Stimulated activated CD8-positive, alpha-beta memory T cell treated with anti-CD3 and anti-CD28 coated beads, Interleukin-15, amount 100 ng/mL, for 1 hour (primary cell): Measurements from ENCODE around the gene VANGL2.

Experiments used
- DNase-seq: peaks from one replicate; pipeline ENCODE4 v3.0.0-alpha.2; 2020; ENCODE audit warnings: low read depth

Gene VANGL2

DNA sequence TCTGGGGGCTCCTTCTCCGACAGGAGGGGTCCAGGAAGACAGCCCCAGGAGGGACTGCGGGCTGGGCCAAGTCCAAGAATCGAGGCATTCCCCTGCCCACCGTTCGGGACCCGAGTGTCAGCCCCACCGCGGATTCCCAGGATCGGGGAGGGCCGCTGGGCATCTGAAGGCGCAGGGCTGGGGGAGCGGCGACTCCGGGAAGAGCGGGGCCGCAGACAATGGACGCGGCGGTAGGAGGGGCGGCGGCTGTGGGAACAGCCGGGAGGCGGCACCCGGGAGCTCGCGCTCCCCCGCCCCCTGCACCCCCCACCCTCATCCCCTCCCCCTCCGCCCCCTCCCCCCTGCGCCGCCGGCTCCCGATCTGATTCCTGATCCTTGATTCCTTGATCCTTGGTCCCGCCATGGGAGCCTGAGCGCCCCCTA is at the start of gene VANGL2:
Gene VANGL2 (plus strand): TSS at position 342 of the 423 bp plus-strand sequence. CDS start 15,274 bp downstream, outside the sequence.
- DNase-seq, result peak; percentile 11

DNA sequence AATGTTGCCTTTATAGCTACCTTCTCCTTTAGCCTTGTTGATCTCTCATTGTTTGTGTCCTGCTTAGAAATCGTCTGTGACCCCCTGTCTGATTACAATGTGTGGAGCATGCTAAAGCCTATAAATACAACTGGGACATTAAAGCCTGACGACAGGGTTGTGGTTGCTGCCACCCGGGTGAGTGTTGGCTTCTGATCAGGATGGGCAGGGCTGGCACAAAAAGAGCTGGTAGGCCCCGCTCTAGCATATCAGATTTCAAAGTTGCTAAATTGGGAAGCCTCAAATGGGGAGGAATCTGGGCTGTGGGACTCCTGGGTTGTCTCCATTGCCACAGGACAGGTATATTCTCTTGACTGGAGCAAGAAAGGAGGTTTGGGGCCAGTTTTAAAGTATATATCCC is 48.7 kb upstream of the VANGL2 start:
- DNase-seq, result no peak

DNA sequence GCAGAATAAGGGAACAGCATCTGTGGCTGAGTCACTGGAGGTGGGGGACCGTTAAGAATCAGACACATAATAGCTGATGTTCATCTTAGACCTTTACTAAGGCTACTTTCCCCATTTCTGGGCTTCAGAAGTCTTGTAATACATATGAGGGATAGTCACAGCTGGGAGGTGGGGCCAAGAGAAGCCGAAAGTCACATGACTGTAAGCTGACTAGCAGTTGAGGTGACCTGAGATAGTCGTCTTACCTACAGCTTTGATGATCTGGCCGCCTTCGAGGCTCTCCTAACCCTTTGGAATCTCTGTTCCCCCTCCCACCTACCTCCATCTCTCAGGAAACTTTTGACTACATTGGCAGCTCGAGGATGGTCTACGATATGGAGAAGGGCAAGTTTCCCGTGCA is 47.8 kb upstream of the VANGL2 start:
- DNase-seq, result no peak

DNA sequence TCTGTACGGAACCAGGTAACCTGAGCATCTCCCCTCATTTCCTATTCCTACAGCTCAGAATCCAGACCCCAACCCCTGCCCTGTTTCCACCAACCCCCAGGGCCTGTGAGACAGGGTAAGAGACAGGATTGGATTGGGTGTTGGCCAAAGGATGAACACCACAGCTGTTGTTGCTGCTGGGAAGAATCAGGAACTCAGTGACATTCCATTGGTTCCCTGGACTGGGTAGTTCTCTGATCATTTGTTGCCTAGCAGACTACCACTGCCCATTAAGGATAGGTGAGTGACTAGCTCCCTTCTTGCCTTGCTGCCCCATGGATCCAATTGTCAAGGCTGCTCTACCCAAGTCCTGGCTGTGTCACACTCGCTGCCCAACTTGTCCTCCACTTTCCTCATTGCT is 47.1 kb upstream of the VANGL2 start:
- no peak for DNase-seq

DNA sequence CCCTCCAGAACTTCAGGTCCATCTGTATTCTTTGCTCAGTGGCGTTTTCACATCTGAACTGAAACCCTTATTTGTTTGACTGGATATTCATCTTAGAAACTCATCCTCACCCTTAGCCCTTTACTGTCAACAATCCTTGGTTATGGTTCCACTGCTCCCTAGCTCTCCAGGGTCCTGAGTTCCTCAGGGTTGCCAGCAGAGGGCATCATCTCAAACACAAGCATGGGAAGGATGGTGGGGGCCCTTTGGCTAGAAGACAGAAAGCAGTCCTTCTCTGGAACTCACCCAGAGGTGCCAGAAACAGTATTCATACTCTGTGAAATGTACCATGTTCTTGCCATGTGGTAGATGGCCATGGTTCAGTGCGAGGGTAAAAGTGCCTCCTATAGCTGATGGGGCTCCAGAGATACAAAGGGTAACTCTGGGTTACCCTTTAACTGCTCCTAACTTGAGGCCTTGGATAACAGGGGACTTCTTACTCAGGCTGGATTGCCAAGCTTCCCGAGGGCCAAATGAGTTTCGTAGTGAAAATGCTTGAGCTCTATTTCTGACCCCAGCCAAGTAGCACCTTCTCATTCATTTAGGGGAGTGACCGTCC is 45.9 kb upstream of the VANGL2 start:
- no peak for DNase-seq

DNA sequence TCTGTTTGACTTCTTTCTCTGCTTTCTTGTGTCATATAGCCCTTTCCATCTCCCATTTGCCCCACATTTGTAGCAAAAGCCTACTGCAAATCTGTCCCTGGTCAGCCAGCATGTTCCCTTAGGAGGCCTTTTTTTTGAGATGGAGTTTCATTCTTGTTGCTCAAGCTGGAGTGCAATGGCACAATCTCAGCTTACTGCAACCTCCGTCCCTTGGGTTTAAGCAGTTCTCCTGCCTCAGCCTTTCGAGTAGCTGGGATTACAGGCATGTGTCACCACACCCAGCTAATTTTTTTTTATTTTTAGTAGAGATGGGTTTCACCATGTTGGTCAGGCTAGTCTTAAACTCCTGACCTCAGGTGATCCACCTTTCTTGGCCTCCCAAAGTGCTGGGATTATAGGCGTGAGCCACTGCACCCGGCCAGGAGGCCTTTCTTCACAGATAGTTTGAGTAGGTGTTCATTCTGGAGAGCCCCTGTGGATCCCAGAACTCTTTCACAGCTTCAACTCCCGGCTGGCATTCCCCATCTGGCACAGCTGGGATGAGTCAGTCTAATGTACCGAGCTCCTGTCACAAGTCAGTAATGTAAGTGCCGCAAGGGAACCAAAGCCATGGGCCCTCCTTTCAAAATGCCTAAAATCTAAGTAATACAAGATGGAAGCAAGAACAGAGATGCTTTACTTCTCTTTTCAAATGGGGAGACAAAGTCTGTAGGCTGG is 42.9 kb upstream of the VANGL2 start:
- DNase-seq, result no peak

DNA sequence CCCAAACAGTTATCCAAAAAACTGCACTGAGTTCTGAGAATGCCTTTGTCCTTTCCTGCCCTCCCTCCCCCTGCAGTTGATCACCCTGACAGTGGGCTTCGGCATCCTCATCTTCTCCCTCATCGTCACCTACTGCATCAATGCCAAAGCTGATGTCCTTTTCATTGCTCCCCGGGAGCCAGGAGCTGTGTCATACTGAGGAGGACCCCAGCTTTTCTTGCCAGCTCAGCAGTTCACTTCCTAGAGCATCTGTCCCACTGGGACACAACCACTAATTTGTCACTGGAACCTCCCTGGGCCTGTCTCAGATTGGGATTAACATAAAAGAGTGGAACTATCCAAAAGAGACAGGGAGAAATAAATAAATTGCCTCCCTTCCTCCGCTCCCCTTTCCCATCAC is 42.3 kb upstream of the VANGL2 start:
- DNase-seq, result no peak

DNA sequence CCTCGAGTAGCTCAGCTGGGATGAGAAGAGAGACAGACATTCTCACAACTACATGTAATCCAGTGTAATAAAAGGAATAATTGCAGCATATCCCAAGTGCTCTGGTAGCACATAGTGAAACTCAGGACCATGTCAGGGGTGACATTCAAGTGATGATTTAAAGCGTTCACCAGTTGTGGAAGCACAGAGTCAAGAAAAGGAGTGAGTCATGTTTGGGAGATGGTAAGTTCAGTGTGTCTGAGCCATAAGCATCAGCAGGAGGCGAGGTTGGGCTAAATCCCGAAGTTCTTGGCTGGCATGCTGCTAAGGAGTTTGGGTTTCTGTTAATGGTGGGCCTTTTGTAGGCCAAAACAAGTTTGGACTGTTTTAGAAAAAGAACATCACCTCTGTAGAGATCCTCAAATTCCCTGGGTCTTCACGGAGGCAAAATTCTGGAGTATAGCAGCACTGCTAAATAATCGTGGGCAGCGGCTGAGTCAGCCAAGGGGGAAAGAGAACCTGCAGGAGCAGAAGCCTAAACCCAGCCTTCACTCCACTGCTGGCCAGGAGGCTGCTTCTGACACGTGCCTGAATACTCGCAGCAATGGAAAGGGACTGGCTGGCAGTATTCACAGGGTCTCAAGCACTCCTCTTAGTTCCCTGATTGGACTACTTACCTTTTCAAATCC is 40.7 kb upstream of the VANGL2 start:
- DNase-seq, result no peak

DNA sequence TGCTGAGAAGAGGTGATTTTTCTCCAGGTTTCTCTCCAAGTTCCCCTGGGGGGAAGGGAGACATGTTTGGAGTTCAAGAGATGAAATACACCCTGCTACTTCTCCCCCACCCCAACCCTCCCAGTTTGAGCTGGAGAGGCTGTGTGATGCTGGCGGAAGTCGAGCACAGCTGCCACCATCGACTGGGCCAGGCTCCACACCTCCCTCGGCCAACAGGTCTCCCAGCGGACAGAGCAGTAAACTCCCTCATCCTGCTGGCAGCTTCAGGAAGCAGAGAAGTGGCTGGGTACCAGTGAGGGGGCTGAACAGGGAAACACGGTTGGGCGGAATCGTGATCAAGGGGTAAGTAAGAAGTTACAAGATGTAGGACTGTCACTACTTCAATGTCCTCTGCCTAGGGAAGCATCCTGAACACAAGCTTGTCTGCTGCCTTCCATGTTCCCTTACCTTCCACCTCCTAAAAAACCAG is 40.1 kb upstream of the VANGL2 start:
- DNase-seq, result no peak

DNA sequence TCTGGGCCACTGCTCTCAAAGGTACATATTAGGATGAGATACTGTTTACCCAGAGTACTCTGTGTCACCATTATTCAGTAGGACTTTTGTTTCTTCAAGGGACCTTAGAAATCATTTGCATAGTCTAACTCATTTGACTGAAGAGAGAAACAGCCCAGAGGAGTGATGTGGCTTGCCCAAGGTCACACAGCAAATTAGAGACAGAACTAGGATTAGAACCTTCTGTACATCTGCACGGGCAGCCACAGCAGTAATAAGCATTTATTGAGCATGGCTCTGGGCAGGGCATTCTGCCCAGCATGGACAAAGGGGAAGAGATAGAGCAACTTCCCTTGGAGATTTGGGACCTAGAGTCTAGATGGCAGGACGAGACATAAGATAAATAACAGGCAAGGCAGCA is 39.2 kb upstream of the VANGL2 start:
- DNase-seq, result no peak

DNA sequence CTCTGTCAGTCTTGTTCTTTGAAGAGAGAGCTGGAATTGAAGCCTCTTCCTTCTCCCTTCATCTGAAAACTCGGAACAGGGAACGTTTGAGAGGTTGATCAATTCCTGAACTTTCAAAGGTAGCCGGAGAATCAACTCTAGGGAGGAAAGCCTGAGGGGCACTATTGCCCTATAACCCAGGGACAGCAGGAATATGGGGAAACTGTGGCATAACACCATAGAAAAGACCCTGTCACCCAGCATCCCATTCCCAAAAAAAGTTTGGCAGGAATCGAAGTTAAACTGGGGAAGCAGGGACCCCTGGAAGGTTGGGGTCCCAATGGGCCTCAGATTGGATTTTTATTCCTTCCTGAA is 38.6 kb upstream of the VANGL2 start:
- no peak for DNase-seq

DNA sequence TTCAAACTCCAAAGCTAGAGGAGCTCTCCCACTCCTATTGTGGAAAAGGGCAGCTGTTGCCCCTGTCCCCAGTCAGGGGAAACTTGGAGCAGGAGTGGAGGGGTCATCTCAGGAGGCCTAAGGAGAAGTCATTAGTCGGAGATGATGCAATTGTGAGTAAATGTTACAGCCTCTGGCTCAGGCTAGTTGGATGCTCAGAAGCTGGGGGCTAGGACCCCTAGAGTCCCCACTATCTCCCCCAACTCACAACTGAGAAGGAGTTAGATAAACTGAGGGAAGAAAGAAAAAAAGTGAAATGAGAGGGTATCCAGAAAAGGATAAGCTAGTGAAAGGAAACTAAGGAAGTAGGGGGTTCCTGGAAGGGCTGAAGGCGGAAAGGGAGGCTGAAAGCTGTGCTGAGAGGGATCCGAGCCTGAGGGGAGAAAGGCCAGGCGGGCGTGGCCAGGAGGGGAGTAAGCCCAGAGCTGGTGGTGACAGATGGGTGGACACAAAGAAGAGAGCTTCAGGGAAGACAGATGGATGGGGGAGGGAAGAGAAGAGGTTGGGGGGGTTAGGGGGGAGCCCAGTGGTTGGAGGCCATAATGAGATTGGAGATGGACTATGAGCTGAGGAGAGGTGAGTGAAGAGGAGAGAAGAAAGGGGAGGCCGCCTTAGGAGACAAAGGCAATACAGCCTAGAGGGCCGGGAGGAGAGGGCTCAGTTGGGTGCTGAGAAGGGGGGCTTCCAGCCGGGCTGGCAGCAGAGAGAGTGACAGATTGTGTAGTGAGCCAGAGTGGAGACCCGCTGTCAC is 38.0 kb upstream of the VANGL2 start:
- no peak for DNase-seq

DNA sequence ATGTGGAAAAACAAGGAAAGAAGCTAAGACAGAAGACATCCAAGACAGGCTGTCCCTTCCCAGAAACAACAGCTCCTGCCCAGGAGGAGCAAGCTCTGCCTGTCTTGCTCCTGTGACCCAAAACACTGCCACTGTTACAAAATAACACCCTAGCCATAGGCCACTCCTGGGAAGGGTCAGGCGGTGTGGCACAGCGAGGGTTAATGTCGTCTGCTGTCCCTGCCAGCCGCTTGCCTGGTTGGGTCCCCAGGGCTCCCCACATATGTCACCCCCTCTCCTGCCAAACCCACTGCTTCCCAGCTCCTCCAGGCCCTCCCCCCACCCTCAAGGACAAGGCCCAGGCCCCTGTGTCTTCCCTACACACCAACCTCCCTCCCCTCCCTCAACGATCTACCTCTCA is 37.4 kb upstream of the VANGL2 start:
- DNase-seq, result no peak

DNA sequence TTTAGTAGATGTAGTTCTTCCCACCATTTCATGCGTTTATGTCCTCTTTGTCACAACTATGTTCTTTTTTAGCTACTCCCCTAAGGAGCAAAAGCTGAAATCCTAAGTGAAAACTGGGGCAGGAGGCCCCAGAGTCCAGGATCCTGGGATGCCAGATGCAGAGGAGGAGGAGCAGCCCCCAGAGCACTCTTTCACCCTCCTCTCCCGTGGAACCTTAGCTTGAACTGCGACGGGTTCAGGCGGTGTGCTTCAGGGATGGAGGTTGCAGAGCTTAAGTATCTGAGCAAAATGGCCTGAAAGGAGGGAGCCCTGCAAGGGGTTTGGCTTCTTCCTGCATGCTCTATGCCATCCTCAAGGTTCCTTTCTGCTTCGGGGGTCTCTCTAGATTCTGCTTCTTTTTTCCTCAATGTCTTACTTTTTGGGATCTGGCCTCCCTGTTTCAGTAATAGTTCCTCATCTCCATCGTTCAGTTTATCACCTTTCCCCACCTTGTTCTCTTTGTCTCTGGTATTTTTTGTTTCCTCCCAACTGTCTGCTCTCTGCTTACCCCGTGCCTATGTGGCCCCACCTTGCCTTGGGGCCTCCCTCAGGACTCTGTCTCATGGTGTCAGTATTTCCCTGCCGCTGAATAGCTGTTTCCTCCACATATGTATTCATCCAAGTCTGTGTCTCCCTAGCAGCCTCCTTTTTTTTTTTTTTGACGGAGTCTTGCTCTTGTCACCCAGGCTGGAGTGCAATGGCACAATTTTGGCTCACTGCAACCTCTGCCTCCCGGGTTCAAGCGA is 36.2 kb upstream of the VANGL2 start:
- no peak for DNase-seq

DNA sequence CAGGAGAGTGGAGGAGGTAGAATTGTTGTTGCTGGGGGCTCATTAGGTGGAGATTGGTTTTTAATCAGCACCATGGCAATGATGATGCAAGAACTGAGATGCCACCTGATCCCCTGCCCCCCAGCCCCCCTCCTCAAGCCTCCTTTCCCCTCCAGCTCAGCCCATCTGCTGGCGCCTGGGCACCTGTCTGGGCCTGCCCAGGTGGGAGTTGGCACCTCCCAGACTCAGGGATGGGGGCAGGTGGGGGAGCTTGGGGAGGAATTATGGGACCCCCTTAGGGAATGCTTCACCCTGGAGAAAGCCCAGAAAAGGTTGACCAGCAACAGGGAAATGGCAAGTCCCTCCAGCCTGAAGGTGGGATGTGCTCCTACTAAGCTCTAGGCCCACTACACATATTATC is 35.0 kb upstream of the VANGL2 start:
- no peak for DNase-seq

DNA sequence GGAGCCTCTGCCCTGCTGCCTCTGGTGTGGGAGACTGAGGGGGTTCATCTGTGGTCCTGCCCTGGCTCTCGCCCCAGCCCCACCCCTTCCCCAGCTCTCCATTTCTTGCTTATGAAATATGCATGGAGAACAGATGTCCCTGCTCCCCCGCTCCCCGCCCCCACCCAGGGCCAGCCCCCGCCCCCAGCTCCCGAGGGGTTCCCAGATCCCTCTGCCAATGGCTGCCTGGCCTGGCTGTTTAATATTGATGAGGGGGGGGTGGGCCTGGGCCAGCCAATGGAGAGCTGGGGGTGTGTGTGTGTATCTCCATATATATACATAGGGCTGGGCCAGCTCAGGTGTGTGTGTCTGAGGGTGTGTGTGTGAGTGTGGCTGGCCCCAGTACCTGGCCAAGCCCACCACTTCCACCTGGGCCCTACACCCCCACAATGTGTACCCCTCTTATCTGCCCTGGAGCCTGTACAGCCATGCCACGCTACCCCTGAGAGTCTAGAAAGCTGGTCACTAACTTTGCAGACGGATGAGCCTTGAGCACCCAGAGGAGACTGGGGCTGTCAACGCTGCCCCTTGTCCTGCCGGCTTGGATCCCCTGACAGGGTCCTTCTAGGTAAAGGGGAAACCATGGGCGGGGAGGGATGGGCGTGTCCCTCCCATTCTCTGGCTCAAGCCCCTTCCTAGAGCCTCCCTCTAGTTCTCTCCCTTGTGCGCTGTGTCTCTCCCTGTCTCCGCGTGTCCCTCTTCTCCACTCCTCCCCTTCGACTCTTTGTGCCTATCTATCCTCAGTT is 33.4 kb upstream of the VANGL2 start, which contains the start of gene NHLH1:
Gene NHLH1 (plus strand): TSS at position 341 of the 785 bp plus-strand sequence. CDS start 3,661 bp downstream, outside the sequence.
- DNase-seq, result no peak

DNA sequence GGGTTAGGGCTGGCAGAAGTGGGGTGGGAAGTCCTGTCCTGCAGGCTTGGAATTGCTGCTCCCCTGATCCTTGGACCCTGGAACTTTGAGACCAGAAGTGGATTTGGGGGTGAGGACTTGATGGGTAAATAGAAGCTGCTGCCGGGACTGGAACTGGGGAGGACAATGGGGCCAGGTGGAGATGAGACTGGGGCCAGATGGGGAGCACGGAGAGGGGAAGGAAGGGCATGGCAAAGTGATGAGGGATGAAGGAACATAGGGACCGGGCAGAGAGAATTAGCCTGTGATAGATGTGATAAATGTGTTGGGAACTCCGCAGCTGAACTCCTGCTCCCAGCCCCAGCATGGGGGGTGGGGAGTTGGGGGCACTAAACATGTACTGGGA is 32.9 kb upstream of the VANGL2 start:
- no peak for DNase-seq

DNA sequence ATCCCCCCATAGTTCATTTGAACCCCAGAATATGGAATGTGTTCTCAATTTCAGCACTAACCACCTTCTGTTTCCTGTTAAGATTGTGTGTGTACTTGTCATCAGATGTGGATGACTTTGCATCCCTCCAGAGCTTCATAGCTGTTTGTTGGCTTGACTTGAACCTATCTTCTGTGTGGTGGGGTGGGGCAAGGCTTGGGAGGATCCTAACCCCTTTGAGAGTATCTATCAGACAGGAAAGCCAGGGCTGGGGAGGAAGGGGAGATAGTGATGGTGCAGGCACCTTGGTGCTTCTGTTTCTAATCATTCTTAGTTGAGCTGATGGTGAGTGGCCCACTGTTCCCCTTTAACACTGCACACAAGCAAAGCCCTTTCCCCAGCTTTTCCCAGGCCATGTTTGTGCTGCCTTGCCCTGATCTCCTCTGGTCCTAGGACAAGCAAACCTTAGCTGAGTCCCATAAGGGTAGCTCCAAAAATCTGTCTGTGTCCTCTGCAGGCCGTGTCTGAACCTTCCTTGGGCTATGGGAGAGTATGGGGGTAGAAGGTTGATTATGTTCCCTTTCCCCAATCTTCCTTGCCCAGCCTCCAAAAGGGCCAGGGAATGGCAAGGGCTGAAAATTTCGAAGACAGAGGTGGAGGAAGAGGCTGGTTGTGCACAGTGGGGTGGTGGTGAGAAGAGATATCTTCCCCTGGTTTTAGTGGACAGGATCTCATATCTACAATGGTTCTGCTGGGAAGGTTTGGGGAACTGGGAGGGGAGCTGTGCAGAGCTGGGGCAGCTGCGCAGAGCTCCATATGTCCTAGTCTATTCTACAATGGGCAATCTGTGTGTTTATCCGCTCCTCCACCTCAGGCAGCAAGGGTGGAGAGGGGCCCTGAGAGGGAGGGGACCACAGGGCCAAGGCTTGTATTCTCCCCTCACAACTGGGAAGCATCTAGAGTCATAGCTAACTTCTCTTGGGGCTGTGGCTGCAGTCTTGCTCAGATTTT is 32.1 kb upstream of the VANGL2 start:
- DNase-seq, result no peak

DNA sequence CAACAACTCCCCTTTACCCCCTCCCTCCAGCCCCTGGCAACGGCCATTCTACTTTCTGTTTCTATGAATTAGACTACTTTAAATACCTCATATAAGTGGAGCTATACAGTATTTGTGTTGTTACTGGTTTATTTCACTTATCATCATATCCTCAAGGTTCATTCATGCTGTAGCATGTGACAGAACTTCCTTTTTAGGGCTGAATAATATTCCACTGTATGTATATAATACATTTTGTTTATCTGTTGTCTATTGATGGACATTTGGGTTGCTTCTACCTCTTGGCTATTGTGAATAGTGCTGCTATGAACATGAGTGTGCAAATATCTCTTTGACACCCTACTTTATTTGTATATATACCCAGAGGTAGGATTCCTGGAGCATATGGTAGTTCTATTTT is 31.3 kb upstream of the VANGL2 start:
- no peak for DNase-seq
